ENCODE data around the gene CPN1. TPM values are rescaled to one million over a fixed set of nuclear protein-coding genes. Genes with fewer than 3 reads are reported as not detected.

The CPN1 gene
- total and polyA plus RNA-seq, 2 of the 8 experiments (the other 6 are each of a cell fraction or from before 2014, with no cell fraction given): 0.15 to 0.20 TPM

DNA sequence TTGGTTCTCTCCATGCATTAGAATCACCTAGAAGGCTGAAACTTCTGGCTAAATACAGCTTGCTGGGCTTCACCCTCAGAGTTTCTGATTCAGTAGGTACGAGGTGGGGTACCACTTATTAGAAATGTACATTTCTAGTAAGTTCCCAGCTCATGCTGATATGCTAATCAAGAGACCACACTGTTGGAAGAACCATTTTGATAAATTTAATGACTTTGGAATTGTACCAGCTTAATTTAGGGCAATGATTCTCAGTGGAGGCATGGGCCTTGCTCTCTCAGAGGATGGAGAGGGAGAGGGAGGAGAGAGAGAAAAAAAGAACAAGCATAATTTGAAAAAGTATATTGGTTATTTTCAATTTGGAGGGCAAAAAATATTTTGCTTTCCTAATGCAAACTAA, 20.3 kb downstream of the CPN1 start:
- H2BK15ac ChIP-seq (ENCODE audit: low read length): no peak overlapping the region
- no peak overlapping the region for H3K18ac ChIP-seq (ENCODE audit: extremely low read depth, low read length)
- no peak overlapping the region for H4K5ac ChIP-seq (ENCODE audit: insufficient read length, low read depth, low read length)
- FAIRE-seq (no peak), DNase-seq (ENCODE audit: low read depth in 1 of 2, low spot score in 2 of 2) (no peak)
- no peaks in the 10 kb centered on the region; the same call in 1 of the 2 replicates for H3K23me2 ChIP-seq (ENCODE audit: low read depth, low read length)
- H2BK20ac ChIP-seq (ENCODE audit: low read length): no peak overlapping the region
- H3K9me3 ChIP-seq (ENCODE audit: insufficient read depth in 2 of 2, low read depth in 1 of 2, low read length in 1 of 2): no peaks in the 10 kb centered on the region
- POLR2A ChIA-PET (ENCODE audit: partially characterized antibody): no interaction called here
- no peak overlapping the region for H3K56ac ChIP-seq (replicated peaks; ENCODE audit: insufficient read length, low read depth, low read length)
- H3K14ac ChIP-seq (ENCODE audit: insufficient read length): no peak overlapping the region
- WGBS, 2 experiments (ENCODE audit: extremely low coverage in 1 of 2, insufficient coverage in 1 of 2, insufficient read length in 1 of 2, insufficient replicate concordance in 2 of 2, low coverage in 1 of 2, low lambda C conversion rate in 2 of 2, missing lambda C conversion rate in 1 of 2): 93% methylated on average over 1 of the region's 1 CpG; no CpG with 5 or more reads in 1 of the 2 experiments
- H3K27ac ChIP-seq (ENCODE audit: low read depth, low read length): no peak overlapping the region
- no peak overlapping the region for H4K8ac ChIP-seq (ENCODE audit: extremely low read depth, insufficient read depth, low read length)
- no peak overlapping the region for H3K23ac ChIP-seq (ENCODE audit: insufficient read length)
- H3K79me1 ChIP-seq (ENCODE audit: low read depth, low read length): no peaks in the 10 kb centered on the region
- H4K20me1 ChIP-seq (replicated peaks in 1 of 2; ENCODE audit: control insufficient read depth in 1 of 2, insufficient read depth in 2 of 2, low read length in 2 of 2): no peaks in the 10 kb centered on the region
- no peaks in the 10 kb centered on the region for H3K79me2 ChIP-seq (ENCODE audit: control insufficient read depth in 1 of 2, insufficient read depth in 2 of 2, low read length in 2 of 2)
- H3K4me3 ChIP-seq (ENCODE audit: extremely low read depth in 1 of 4, insufficient read depth in 2 of 4, low read depth in 3 of 4, low read length in 4 of 4): no peak overlapping the region
- TF ChIP-seq SUZ12 (IDR thresholded peaks at IDR 0.05; ENCODE audit: low read length) (no peak), BACH1 (IDR thresholded peaks at IDR 0.05; ENCODE audit: low read length) (no peak)
- H3K9ac ChIP-seq (replicated peaks in 1 of 4; ENCODE audit: extremely low read depth in 1 of 4, low read depth in 3 of 4, low read length in 3 of 4): no peak overlapping the region
- H3K4me2 ChIP-seq (ENCODE audit: insufficient read depth in 1 of 2, low read depth in 2 of 2, low read length in 2 of 2): no peak overlapping the region
- H2BK5ac ChIP-seq (ENCODE audit: low read depth, low read length): no peak overlapping the region
- no peak overlapping the region for H2AFZ ChIP-seq (ENCODE audit: low read length)
- no peak overlapping the region for H2BK120ac ChIP-seq (replicated peaks; ENCODE audit: low read depth, low read length)
- H3K27me3 ChIP-seq (replicated peaks in 1 of 4; ENCODE audit: control insufficient read depth in 3 of 4, extremely low read depth in 1 of 4, insufficient read depth in 3 of 4, low read length in 3 of 4): peaks cover 0 to 1% (median 0%) of the 10 kb centered on the region in 4 experiments; a peak in 1 of 7 replicates
- H3K4ac ChIP-seq (replicated peaks; ENCODE audit: insufficient read length, low read depth, low read length): no peak overlapping the region
- CTCF ChIA-PET (ENCODE audit: partially characterized antibody): interaction anchor here (1.8 kb wide), 1 partner anchor 15 kb away, joined by 8 read pairs; no protein-coding TSS in a partner anchor
- H2AK5ac ChIP-seq (ENCODE audit: low read depth, low read length): no peak overlapping the region
- no peaks in the 10 kb centered on the region for H3K4me1 ChIP-seq (replicated peaks in 1 of 4; ENCODE audit: control insufficient read depth in 3 of 4, insufficient read depth in 4 of 4, low read length in 3 of 4)
- no peak overlapping the region for H4K91ac ChIP-seq (replicated peaks; ENCODE audit: insufficient read length, low read length)
- H2BK12ac ChIP-seq (ENCODE audit: low read depth, low read length): no peak overlapping the region
- no peaks in the 10 kb centered on the region for H3K36me3 ChIP-seq (ENCODE audit: control insufficient read depth in 2 of 4, insufficient read depth in 4 of 4, low read length in 3 of 4)
